ENCODE data around the gene RPUSD3.

The RPUSD3 gene

DNA sequence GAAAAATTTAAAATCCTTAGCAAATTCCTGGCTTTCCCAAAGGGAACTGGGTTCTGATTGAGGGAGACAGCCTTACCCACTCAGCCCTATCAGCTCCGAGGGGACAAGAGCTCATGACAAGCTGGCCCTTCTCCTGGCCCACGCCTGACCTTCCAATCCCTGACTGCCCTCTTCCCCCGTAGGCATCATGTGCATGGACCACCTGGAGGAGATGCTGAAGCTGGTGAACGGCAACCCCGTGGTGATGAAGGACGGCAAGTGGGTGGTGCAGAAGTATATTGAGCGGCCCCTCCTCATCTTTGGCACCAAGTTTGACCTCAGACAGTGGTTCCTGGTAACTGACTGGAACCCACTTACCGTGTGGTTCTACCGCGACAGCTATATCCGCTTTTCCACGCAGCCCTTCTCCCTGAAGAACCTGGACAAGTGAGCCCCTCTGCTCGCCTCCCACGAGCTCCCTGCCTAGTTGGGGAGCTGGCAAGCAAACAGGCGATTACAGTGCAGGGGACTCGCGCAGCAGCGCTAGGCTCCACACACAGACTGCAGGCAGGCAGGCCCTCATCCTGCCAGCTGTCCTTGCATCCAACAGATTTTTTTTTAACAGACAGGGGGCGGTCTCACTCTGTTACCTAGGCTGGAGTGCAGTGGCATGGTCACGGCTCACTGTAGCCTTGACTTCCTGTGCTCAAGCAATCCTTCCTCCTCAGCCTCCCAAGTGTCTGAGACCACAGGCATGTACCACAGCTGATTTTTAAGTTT is 16.8 kb downstream of the RPUSD3 start:
- no peak overlapping the region for H3K9ac ChIP-seq (ENCODE audit: low read depth, low read length)
- no peaks in the 10 kb centered on the region for H3K27me3 ChIP-seq (ENCODE audit: insufficient read depth, low read length)

DNA sequence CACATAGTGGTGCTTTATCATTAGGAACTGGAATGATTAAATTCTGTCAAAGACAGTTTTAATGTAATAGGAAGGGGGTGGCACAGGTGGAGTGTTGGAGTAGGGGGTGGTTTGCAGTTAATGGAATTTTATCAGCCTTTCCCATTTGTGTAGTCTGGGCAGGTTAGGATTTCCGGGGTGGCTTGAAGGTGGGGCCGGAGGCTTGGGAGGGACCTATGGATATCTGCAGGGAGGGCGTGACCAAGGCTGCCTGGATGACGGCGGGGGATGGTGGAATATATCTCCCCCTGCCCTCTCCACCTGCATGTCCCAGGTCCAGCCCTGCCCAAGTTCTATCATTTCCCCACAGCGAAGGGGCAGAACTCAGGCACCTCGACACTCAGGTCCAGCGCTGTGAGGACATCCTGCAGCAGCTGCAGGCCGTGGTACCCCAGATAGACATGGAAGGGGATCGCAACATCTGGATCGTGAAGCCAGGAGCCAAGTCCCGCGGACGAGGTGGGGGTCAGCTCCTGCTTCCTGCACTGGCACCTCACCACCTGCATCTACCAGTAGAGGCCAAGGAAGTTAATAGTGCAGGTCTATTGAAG is 18.3 kb downstream of the RPUSD3 start:
- H3K36me3 ChIP-seq (ENCODE audit: insufficient read depth, low read depth, low read length): no peaks in the 10 kb centered on the region
- 0 out of 2 replicates have a peak overlapping the region, but pooled peaks have one; percentile 34 for H3K9ac ChIP-seq (ENCODE audit: low read depth, low read length)
- H3K4me1 ChIP-seq (ENCODE audit: insufficient read depth, low read length): 0 out of 2 replicates have a peak, but pooled peaks cover 2% of the 10 kb centered on the region
- H3K4me3 ChIP-seq (ENCODE audit: low read length): no peak overlapping the region
- H3K27me3 ChIP-seq (ENCODE audit: insufficient read depth, low read length): no peaks in the 10 kb centered on the region
- no peak overlapping the region for H3K27ac ChIP-seq (ENCODE audit: low read length)
- H3K9me3 ChIP-seq (ENCODE audit: insufficient read depth, low read depth, low read length): no peaks in the 10 kb centered on the region

More for the DNA sequence above, 16.8 kb downstream of the RPUSD3 start:
- H3K9me3 ChIP-seq (ENCODE audit: insufficient read depth, low read depth, low read length): no peaks in the 10 kb centered on the region
- no peaks in the 10 kb centered on the region for H3K36me3 ChIP-seq (ENCODE audit: insufficient read depth, low read depth, low read length)
- no peaks in the 10 kb centered on the region for H3K4me1 ChIP-seq (ENCODE audit: insufficient read depth, low read length)
- H3K4me3 ChIP-seq (ENCODE audit: low read length): no peak overlapping the region
- H3K27ac ChIP-seq (ENCODE audit: low read length): no peak overlapping the region

DNA sequence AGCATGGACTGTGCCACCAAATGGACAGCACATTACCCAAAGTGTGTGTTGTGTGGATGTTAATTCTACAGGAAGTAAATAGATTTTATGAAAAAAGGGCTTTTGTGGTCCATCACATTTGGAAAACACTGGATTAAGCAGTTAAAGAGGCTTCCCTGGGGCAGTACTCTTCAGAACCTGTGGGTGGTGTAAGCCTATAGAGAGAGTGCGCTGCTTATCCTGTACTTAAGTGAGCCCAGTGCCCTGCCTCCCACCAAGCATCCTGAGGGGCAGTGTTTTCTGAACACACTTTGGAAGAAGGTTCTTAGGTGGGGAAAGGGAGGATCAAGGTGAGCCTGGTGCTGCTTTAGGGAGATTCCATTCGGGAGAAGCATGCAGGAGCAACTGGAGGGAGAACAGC is 22.9 kb downstream of the RPUSD3 start:
- Histone ChIP-seq H3K27me3 (ENCODE audit: insufficient read depth, low read length) (no peaks in the 10 kb centered on the region), H3K9ac (ENCODE audit: low read depth, low read length) (no peak overlapping the region), H3K4me1 (ENCODE audit: insufficient read depth, low read length) (0 out of 2 replicates have a peak, but pooled peaks cover 2% of the 10 kb centered on the region), H3K4me3 (ENCODE audit: low read length) (no peak overlapping the region), H3K9me3 (ENCODE audit: insufficient read depth, low read depth, low read length) (no peaks in the 10 kb centered on the region), H3K27ac (ENCODE audit: low read length) (no peak overlapping the region), H3K36me3 (ENCODE audit: insufficient read depth, low read depth, low read length) (no peaks in the 10 kb centered on the region)

DNA sequence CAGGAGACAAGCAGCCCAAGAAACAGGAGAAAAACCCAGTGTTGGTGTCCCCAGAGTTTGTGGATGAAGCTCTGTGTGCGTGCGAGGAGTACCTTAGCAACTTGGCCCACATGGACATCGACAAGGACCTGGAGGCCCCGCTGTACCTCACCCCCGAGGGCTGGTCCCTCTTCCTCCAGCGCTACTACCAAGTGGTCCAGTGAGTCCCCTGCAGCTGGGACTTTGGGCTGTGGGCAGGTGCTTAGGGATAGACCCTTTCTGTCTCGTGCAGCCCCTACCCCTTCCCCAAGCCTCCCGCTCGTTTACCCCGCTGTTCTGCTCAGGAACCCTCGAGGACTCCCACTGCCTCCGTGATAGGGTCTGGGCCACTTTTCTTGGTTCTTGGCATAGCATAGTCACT is 23.3 kb downstream of the RPUSD3 start:
- no peaks in the 10 kb centered on the region for H3K36me3 ChIP-seq (ENCODE audit: insufficient read depth, low read depth, low read length)
- 0 out of 2 replicates have a peak, but pooled peaks cover 2% of the 10 kb centered on the region for H3K4me1 ChIP-seq (ENCODE audit: insufficient read depth, low read length)
- H3K27ac ChIP-seq (ENCODE audit: low read length): no peak overlapping the region
- H3K27me3 ChIP-seq (ENCODE audit: insufficient read depth, low read length): no peaks in the 10 kb centered on the region
- no peak overlapping the region for H3K9ac ChIP-seq (ENCODE audit: low read depth, low read length)
- no peaks in the 10 kb centered on the region for H3K9me3 ChIP-seq (ENCODE audit: insufficient read depth, low read depth, low read length)
- H3K4me3 ChIP-seq (ENCODE audit: low read length): no peak overlapping the region

DNA sequence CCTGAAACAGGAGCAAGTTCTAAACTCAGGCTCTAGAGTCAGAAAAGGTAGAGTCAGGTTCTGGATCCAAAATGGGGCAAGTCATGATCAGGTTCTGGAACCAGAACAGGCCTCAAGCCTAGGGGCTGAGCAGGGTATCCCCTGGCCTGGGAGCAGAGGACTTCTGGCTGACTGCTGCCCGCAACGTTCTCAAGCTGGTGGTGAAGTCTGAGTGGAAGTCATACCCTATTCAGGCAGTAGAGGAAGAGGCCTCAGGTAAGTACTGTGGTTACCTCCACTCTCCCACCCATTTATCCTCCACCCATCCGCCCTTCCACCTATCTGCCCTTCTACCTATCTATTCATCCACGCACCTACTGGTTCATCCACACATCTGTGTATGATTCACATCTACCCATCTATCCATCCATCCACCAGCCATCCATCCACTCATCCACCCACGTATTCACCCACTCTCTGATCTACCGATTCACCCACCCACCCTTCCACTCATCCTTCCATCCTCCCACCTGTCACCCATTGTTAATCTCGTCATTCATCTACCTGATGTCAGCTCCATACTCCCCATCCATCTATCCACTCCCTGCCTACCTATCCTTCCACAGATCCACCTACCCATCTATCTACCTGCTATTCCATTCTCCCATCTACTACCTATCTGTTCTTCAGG is 25.0 kb downstream of the RPUSD3 start:
- H3K4me1 ChIP-seq (ENCODE audit: insufficient read depth, low read length): 0 out of 2 replicates have a peak, but pooled peaks cover 2% of the 10 kb centered on the region
- no peaks in the 10 kb centered on the region for H3K27me3 ChIP-seq (ENCODE audit: insufficient read depth, low read length)
- H3K27ac ChIP-seq (ENCODE audit: low read length): no peak overlapping the region
- H3K36me3 ChIP-seq (ENCODE audit: insufficient read depth, low read depth, low read length): no peaks in the 10 kb centered on the region
- H3K9ac ChIP-seq (ENCODE audit: low read depth, low read length): no peak overlapping the region
- no peak overlapping the region for H3K4me3 ChIP-seq (ENCODE audit: low read length)
- H3K9me3 ChIP-seq (ENCODE audit: insufficient read depth, low read depth, low read length): no peaks in the 10 kb centered on the region

DNA sequence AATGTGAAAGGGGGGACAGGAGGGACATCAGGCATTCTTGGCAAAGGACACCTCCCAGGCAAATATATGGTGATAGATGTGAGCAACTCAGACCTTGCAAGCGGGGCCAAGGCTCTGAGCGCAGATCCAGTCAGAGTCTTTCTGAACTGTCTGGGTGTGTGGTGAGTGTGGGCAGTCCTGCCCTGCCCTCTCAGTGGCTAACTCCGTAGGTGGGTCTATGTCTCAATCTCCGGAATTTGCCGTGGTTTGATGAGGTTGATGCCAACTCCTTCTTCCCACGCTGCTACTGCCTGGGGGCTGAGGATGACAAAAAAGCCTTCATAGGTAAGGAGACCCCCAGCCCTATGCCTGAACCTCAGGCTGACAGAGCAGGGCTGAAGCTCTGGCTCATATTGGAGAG is 26.4 kb downstream of the RPUSD3 start:
- Histone ChIP-seq H3K9me3 (ENCODE audit: insufficient read depth, low read depth, low read length) (no peaks in the 10 kb centered on the region), H3K36me3 (ENCODE audit: insufficient read depth, low read depth, low read length) (no peaks in the 10 kb centered on the region), H3K27ac (ENCODE audit: low read length) (no peak overlapping the region), H3K4me3 (ENCODE audit: low read length) (no peak overlapping the region), H3K27me3 (ENCODE audit: insufficient read depth, low read length) (no peaks in the 10 kb centered on the region), H3K9ac (ENCODE audit: low read depth, low read length) (no peak overlapping the region), H3K4me1 (ENCODE audit: insufficient read depth, low read length) (0 out of 2 replicates have a peak, but pooled peaks cover 2% of the 10 kb centered on the region)

DNA sequence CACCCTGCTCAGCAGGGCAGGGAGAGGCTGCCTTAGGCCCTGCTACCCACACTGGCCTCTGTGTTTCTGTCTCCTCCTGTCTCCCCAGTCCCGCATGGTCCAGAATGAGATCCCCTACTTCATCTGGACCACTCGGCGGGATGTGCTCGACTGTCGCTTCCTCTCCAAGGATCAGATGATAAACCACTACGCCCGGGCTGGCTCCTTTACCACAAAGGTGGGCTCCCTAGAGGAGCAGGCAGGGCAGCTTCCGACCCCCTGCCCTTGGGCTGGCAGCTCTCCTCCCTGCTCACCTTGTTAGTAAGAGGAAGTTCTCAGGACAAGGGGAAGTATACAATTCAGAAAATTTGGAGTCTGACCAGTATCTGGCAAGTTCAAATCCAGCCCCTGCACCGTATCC is 27.8 kb downstream of the RPUSD3 start:
- Histone ChIP-seq H3K27ac (ENCODE audit: low read length) (no peak overlapping the region), H3K27me3 (ENCODE audit: insufficient read depth, low read length) (peaks cover 10% of the 10 kb centered on the region), H3K4me1 (ENCODE audit: insufficient read depth, low read length) (no peaks in the 10 kb centered on the region), H3K4me3 (ENCODE audit: low read length) (no peak overlapping the region), H3K9ac (ENCODE audit: low read depth, low read length) (no peak overlapping the region), H3K9me3 (ENCODE audit: insufficient read depth, low read depth, low read length) (no peaks in the 10 kb centered on the region), H3K36me3 (ENCODE audit: insufficient read depth, low read depth, low read length) (no peaks in the 10 kb centered on the region)

DNA sequence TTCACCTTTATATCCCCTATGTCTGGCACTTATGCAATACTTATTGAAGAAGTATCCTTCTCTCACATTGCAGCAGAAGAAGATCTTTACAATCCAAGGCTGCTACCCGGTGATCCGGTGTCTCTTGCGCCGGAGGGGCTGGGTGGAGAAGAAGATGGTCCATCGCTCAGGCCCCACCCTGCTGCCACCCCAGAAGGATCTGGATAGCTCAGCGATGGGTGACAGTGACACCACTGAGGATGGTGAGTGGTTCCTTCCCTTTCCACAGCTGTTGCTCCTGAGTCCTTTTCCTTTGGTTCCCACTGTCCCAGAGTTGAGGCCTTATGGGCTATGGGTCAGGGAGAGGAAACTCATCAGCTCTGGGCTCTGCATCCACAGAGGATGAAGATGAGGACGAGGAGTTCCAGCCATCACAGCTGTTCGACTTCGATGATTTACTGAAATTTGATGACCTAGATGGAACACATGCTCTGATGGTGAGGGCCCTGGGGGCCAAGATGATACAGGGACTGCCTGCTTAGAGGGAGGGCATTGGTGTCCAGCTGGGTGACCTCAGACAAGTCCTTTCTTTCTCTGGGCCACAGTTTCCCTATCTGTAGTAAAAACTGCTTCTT is 30.8 kb downstream of the RPUSD3 start:
- Histone ChIP-seq H3K4me1 (ENCODE audit: insufficient read depth, low read length) (peaks cover 3% of the 10 kb centered on the region; the same call in 1 of the 2 replicates), H3K27me3 (ENCODE audit: insufficient read depth, low read length) (peaks cover 16% of the 10 kb centered on the region), H3K9me3 (ENCODE audit: insufficient read depth, low read depth, low read length) (no peaks in the 10 kb centered on the region), H3K27ac (ENCODE audit: low read length) (no peak overlapping the region), H3K9ac (ENCODE audit: low read depth, low read length) (no peak overlapping the region), H3K4me3 (ENCODE audit: low read length) (no peak overlapping the region), H3K36me3 (ENCODE audit: insufficient read depth, low read depth, low read length) (no peaks in the 10 kb centered on the region)

DNA sequence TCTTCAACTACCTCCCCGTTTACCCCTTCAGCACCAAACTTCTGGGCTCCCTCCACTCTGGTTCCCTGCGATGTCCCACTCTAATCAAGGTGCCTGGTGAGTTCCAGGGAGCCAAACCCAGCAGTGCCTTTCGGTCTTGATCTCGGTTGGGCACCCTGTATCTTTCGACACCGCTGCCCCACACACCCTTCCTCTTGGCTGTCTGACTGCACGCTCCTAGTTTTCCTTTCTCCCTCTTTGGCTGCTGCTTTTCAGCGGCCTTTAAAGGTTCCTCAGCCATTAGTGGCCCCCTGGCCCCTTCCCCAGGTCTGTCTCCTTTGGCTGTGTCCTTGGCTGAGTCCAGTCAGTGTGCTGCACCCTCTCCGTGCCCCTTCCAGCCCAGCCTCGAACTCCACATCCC is 33.0 kb downstream of the RPUSD3 start:
- Histone ChIP-seq H3K4me3 (ENCODE audit: low read length) (peak overlapping the region; percentile 72), H3K36me3 (ENCODE audit: insufficient read depth, low read depth, low read length) (peaks cover 14% of the 10 kb centered on the region), H3K9ac (ENCODE audit: low read depth, low read length) (no peak overlapping the region), H3K9me3 (ENCODE audit: insufficient read depth, low read depth, low read length) (no peaks in the 10 kb centered on the region), H3K27me3 (ENCODE audit: insufficient read depth, low read length) (peaks cover 16% of the 10 kb centered on the region), H3K27ac (ENCODE audit: low read length) (no peak overlapping the region), H3K4me1 (ENCODE audit: insufficient read depth, low read length) (peaks cover 3% of the 10 kb centered on the region; the same call in 1 of the 2 replicates)

DNA sequence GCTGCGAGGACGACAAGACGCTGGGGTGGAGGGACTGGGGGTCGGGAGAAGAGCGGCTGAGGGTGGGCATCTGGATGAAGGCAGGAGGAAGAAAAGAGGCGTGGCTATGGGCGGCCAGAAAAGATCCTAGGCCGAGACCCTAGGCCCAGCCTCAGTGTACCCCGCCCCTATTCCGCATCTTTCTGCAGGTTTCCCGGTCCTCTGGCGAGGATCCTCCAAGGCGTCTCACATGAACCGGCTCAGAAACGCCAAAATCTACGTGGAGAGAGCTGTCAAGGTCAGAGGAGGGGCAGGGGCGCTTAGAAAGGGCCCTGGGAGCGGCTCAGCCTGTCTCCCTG is 33.4 kb downstream of the RPUSD3 start:
- peaks cover 16% of the 10 kb centered on the region for H3K27me3 ChIP-seq (ENCODE audit: insufficient read depth, low read length)
- peaks cover 3% of the 10 kb centered on the region; the same call in 1 of the 2 replicates for H3K4me1 ChIP-seq (ENCODE audit: insufficient read depth, low read length)
- H3K4me3 ChIP-seq (ENCODE audit: low read length): peak overlapping the region; percentile 72
- no peaks in the 10 kb centered on the region for H3K9me3 ChIP-seq (ENCODE audit: insufficient read depth, low read depth, low read length)
- H3K9ac ChIP-seq (ENCODE audit: low read depth, low read length): peak overlapping the region; percentile 27; the same call in 1 of the 2 replicates
- H3K27ac ChIP-seq (ENCODE audit: low read length): no peak overlapping the region
- peaks cover 19% of the 10 kb centered on the region for H3K36me3 ChIP-seq (ENCODE audit: insufficient read depth, low read depth, low read length)

DNA sequence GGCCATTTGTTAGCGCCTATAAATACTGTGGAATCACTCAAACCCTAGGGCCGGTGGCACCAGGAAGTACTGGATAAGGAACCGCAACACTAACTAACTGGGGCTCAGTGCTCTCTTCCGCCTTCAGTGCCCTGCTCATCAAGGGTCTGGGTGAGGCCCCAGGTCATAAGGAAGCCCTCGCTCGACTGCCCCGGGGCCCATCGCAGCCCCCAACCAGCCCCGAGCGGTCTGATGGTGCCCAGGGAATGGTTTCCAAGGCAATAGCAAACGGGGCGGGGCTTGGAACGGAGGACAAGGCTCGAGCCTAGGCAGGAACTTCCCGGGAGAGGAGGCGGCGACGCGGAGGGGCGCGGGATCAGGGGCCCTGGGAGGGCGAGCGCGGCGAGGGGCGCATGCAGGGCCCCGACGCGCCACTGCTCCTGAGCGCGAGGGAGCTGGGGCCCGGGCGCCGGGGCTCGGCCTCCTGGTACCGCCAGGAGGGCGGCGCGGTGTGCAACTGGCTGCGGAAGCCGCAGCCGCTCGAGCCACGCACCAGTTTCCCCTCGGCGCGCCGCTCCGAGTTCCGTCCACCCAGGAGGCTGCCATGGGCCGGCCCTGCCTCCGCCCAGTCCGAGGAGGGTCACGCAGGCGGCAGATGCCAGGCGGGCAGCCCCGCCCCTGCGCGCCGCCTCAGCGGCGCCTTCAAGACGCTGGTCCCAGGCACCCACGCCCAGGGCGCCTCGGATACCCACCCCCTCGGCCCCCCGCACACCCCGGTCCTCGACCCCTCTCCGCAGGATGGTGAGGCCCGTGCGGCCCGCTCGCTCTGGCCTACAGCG is 34.0 kb downstream of the RPUSD3 start, which contains the start of gene TTLL3:
TSS of gene TTLL3 (plus strand) at position 648 of the 818 bp plus-strand sequence. CDS start 400 bp downstream, outside the sequence.
- H3K4me3 ChIP-seq (ENCODE audit: low read length): peak within 1 kb of the TSS; percentile 72
- H3K27ac ChIP-seq (ENCODE audit: low read length): no peak within 1 kb of the TSS
- H3K9ac ChIP-seq (ENCODE audit: low read depth, low read length): peak within 1 kb of the TSS; percentile 59; the same call in 1 of the 2 replicates
- H3K9me3 ChIP-seq (ENCODE audit: insufficient read depth, low read depth, low read length): no peaks in the 10 kb centered on the region
- peaks cover 3% of the 10 kb centered on the region; the same call in 1 of the 2 replicates for H3K4me1 ChIP-seq (ENCODE audit: insufficient read depth, low read length)
- H3K36me3 ChIP-seq (ENCODE audit: insufficient read depth, low read depth, low read length): peaks cover 24% of the 10 kb centered on the region
- peaks cover 16% of the 10 kb centered on the region for H3K27me3 ChIP-seq (ENCODE audit: insufficient read depth, low read length)
